Uterus (tissue), 2 donors: ENCODE measurements around the gene DAPK2.

Experiments used
- POLR2A ChIP-seq, 2 donors: fragments of 450-650 bp; IDR thresholded peaks; one replicate each; pipeline ENCODE4 v1.6.1; 2016; ENCODE audit warnings: antibody characterized with exemption in 2 of 2, mild to moderate bottlenecking in 1 of 2, moderate library complexity in 1 of 2
- TF ChIP-seq, protein P1 (sequence below), 4 experiments: fragments of 200-600 bp in 2 of 4; fragments of 450-650 bp in 2 of 4; sonication (generic) in 2 of 4; IDR thresholded peaks; one replicate each; pipeline ENCODE4 v1.5.1; 2016 to 2019; ENCODE audit warnings: antibody characterized with exemption in 4 of 4, mild to moderate bottlenecking in 2 of 4, moderate library complexity in 1 of 4

DNA sequence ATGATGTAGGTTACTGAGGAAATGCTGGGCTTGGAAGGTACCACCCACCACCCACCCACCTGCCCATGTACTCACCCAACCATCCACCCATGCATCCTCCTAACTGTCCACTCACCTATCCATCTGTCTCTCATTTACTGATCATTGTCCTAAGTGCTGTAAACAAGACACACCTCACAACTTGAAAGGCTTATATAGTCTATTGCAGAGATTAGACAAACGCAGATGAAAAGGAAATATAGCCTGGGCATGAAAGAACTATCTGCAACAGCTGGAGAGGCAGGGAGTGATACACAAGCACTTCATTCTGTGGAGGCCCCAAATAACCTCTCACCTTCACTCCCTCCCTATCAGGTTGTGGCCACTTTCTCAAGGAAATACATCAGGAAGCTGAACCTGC lies 54.0 kb downstream of the DAPK2 start:
- TF ChIP-seq POLR2A (IDR thresholded peaks at IDR 0.05): no peak
- TF ChIP-seq, protein P1, sequence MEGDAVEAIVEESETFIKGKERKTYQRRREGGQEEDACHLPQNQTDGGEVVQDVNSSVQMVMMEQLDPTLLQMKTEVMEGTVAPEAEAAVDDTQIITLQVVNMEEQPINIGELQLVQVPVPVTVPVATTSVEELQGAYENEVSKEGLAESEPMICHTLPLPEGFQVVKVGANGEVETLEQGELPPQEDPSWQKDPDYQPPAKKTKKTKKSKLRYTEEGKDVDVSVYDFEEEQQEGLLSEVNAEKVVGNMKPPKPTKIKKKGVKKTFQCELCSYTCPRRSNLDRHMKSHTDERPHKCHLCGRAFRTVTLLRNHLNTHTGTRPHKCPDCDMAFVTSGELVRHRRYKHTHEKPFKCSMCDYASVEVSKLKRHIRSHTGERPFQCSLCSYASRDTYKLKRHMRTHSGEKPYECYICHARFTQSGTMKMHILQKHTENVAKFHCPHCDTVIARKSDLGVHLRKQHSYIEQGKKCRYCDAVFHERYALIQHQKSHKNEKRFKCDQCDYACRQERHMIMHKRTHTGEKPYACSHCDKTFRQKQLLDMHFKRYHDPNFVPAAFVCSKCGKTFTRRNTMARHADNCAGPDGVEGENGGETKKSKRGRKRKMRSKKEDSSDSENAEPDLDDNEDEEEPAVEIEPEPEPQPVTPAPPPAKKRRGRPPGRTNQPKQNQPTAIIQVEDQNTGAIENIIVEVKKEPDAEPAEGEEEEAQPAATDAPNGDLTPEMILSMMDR (IDR thresholded peaks at IDR 0.05): no peak
